GM12873 (cell line): ENCODE measurements around the gene ASPSCR1.

Source experiments
- CTCF ChIP-seq: IDR thresholded peaks from 2 replicates; pipeline ENCODE4 v1.5.1; 2012; ENCODE audit warnings: low read depth, mild to moderate bottlenecking, moderate library complexity, low read length, control low read depth; ENCODE audit not compliant: insufficient read depth; ENCODE audit errors: missing control alignments

The ASPSCR1 gene

GRCh38 chr17:81967533-81968395 is 9.7 kb upstream of the ASPSCR1 start:
- no peak for TF ChIP-seq CTCF

- no peak for TF ChIP-seq CTCF
Measured at GRCh38 chr17:81968396-81968745, 9.1 kb upstream of the ASPSCR1 start.

- no peak for TF ChIP-seq CTCF
Measured at GRCh38 chr17:81968850-81969812, 8.3 kb upstream of the ASPSCR1 start.

GRCh38 chr17:81973432-81973831 is 4.0 kb upstream of the ASPSCR1 start:
- no peak for TF ChIP-seq CTCF

GRCh38 chr17:81976332-81977210 is 858 bp upstream of the ASPSCR1 start:
- no peak for TF ChIP-seq CTCF

- TF ChIP-seq CTCF = no peak
Measured at GRCh38 chr17:81978524-81979298, 1.3 kb downstream of the ASPSCR1 start.
